ENCODE measurements around the gene COL18A1.

COL18A1 gene

GRCh38 chr21:45432575-45433255, 27.8 kb downstream of the COL18A1 start:
- DNase-seq (ENCODE audit: low spot score), result no peak
- no CpG with 5 or more reads among the region's 16 CpGs for WGBS, 2 donors (ENCODE audit: extremely low coverage in 2 of 2, insufficient read length in 2 of 2, insufficient replicate concordance in 1 of 2)

GRCh38 chr21:45433301-45433700, 28.3 kb downstream of the COL18A1 start:
- Histone ChIP-seq H3K27ac (replicated peaks; ENCODE audit: low read length) (no peak overlapping the region), H3K36me3 (replicated peaks in 1 of 2; ENCODE audit: control insufficient read depth in 2 of 2, insufficient read depth in 2 of 2, low read length in 2 of 2) (peaks cover 0 to 5% of the 10 kb centered on the region in 2 donors), H2BK15ac (ENCODE audit: low read length) (no peak overlapping the region), H4K8ac (ENCODE audit: low read depth, low read length) (no peak overlapping the region), H3K9ac (ENCODE audit: low read depth, low read length, poor library complexity) (no peak overlapping the region), H3K23ac (ENCODE audit: low read depth, low read length, poor library complexity) (no peak overlapping the region), H3K4me1 (ENCODE audit: control insufficient read depth in 2 of 2, insufficient read depth in 1 of 2, low read depth in 1 of 2, low read length in 2 of 2) (peaks cover 19 to 22% of the 10 kb centered on the region in 2 donors), H3K9me3 (replicated peaks in 1 of 2; ENCODE audit: control insufficient read depth in 2 of 2, insufficient read depth in 1 of 2, low read depth in 1 of 2, low read length in 2 of 2) (peaks cover 0 to 2% of the 10 kb centered on the region in 2 donors), H2BK12ac (ENCODE audit: low read length) (no peak overlapping the region), H2BK120ac (ENCODE audit: low read depth, low read length) (no peak overlapping the region), H3K79me1 (ENCODE audit: low read depth, low read length) (peaks cover 21% of the 10 kb centered on the region), H3K27me3 (ENCODE audit: control insufficient read depth in 3 of 3, insufficient read depth in 3 of 3, low read depth in 1 of 3, low read length in 3 of 3) (peaks cover 0 to 5% (median 2%) of the 10 kb centered on the region in 3 experiments), H4K91ac (ENCODE audit: low read depth, low read length, poor library complexity) (no peak overlapping the region), H2AK5ac (ENCODE audit: low read depth, low read length) (no peak overlapping the region), H3K4me2 (ENCODE audit: insufficient read depth, low read length, poor library complexity, severe bottlenecking) (no peak overlapping the region), H2AFZ (ENCODE audit: low read length) (no peak overlapping the region), H3K14ac (ENCODE audit: low read length) (no peak overlapping the region), H2BK5ac (ENCODE audit: low read length) (no peak overlapping the region), H3K18ac (ENCODE audit: low read length) (no peak overlapping the region), H3K4ac (ENCODE audit: low read length) (no peak overlapping the region), H3K4me3 (ENCODE audit: low read length in 2 of 2) (no peak overlapping the region)
- no peak for DNase-seq (ENCODE audit: low spot score)
- WGBS, 2 donors (ENCODE audit: extremely low coverage in 2 of 2, insufficient read length in 2 of 2, insufficient replicate concordance in 1 of 2), result no CpG with 5 or more reads among the region's 8 CpGs

More at GRCh38 chr21:45432575-45433255, 27.8 kb downstream of the COL18A1 start:
- H3K27ac ChIP-seq (replicated peaks; ENCODE audit: low read length), result no peak overlapping the region
- no peak overlapping the region for H2BK5ac ChIP-seq (ENCODE audit: low read length)
- peaks cover 0 to 5% (median 2%) of the 10 kb centered on the region in 3 experiments for H3K27me3 ChIP-seq (ENCODE audit: control insufficient read depth in 3 of 3, insufficient read depth in 3 of 3, low read depth in 1 of 3, low read length in 3 of 3)
- peaks cover 0 to 2% of the 10 kb centered on the region in 2 donors for H3K9me3 ChIP-seq (replicated peaks in 1 of 2; ENCODE audit: control insufficient read depth in 2 of 2, insufficient read depth in 1 of 2, low read depth in 1 of 2, low read length in 2 of 2)
- H2BK12ac ChIP-seq (ENCODE audit: low read length), result no peak overlapping the region
- no peak overlapping the region for H2BK15ac ChIP-seq (ENCODE audit: low read length)
- no peak overlapping the region for H4K91ac ChIP-seq (ENCODE audit: low read depth, low read length, poor library complexity)
- H4K8ac ChIP-seq (ENCODE audit: low read depth, low read length), result peak overlapping the region; percentile 7
- no peak overlapping the region for H3K18ac ChIP-seq (ENCODE audit: low read length)
- H2AK5ac ChIP-seq (ENCODE audit: low read depth, low read length), result peak overlapping the region; percentile 33
- peak overlapping the region; percentile 27 for H3K23ac ChIP-seq (ENCODE audit: low read depth, low read length, poor library complexity)
- peaks cover 26% of the 10 kb centered on the region for H3K79me1 ChIP-seq (ENCODE audit: low read depth, low read length)
- no peak overlapping the region for H2BK120ac ChIP-seq (ENCODE audit: low read depth, low read length)
- no peak overlapping the region for H3K4ac ChIP-seq (ENCODE audit: low read length)
- no peak overlapping the region for H3K4me3 ChIP-seq (ENCODE audit: low read length in 2 of 2)
- H2AFZ ChIP-seq (ENCODE audit: low read length), result no peak overlapping the region
- H3K9ac ChIP-seq (ENCODE audit: low read depth, low read length, poor library complexity), result no peak overlapping the region
- H3K36me3 ChIP-seq (replicated peaks in 1 of 2; ENCODE audit: control insufficient read depth in 2 of 2, insufficient read depth in 2 of 2, low read length in 2 of 2), result peaks cover 0 to 5% of the 10 kb centered on the region in 2 donors
- no peak overlapping the region for H3K14ac ChIP-seq (ENCODE audit: low read length)
- peaks cover 19 to 25% of the 10 kb centered on the region in 2 donors for H3K4me1 ChIP-seq (ENCODE audit: control insufficient read depth in 2 of 2, insufficient read depth in 1 of 2, low read depth in 1 of 2, low read length in 2 of 2)
- no peak overlapping the region for H3K4me2 ChIP-seq (ENCODE audit: insufficient read depth, low read length, poor library complexity, severe bottlenecking)

DNA sequence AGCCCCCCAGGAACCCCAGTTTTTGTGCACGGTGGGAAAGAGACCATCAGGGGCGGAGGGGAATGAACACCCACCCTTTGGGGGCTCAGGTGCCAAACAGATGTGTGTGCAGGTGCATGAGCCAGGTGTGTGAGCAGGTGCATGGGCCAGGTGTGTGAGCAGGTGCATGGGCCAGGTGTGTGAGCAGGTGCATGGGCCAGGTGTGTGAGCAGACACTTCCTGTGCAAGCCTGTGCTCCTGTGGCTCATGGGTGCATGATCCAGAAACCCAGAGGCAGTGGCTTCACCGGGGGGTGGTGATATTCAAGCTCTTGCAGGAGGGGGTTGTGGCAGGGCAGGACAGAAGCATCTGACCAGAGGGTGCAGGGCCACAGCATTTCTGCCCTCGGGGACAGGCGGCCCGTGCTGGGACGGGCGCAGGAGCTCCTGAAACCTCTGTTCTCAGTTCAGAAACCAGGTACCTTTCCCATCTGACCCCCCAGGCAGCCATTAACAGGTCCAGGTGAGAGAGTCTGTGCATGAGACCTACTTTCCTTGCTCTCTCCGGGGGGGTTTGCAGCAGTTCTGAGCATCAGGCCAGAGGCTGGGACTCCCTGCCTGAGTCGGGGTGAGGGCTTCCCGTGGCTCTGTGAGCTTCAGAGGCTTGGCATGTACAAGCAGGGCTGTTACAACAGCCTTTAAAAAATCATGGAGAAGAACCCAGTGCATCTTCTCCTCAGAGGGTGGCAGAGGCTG, 29.1 kb downstream of the COL18A1 start:
- Histone ChIP-seq H3K4ac (ENCODE audit: low read length) (no peak overlapping the region), H2BK120ac (ENCODE audit: low read depth, low read length) (peak overlapping the region; percentile 31), H3K27ac (replicated peaks; ENCODE audit: low read length) (no peak overlapping the region), H2AK5ac (ENCODE audit: low read depth, low read length) (peak overlapping the region; percentile 68), H3K23ac (ENCODE audit: low read depth, low read length, poor library complexity) (no peak overlapping the region), H3K4me3 (ENCODE audit: low read length in 2 of 2) (no peak overlapping the region), H3K79me1 (ENCODE audit: low read depth, low read length) (peaks cover 22% of the 10 kb centered on the region), H2AFZ (ENCODE audit: low read length) (no peak overlapping the region), H4K8ac (ENCODE audit: low read depth, low read length) (no peak overlapping the region), H3K27me3 (ENCODE audit: control insufficient read depth in 3 of 3, insufficient read depth in 3 of 3, low read depth in 1 of 3, low read length in 3 of 3) (peaks cover 0 to 5% (median 2%) of the 10 kb centered on the region in 3 experiments), H3K9ac (ENCODE audit: low read depth, low read length, poor library complexity) (peak overlapping the region; percentile 21), H3K36me3 (replicated peaks in 1 of 2; ENCODE audit: control insufficient read depth in 2 of 2, insufficient read depth in 2 of 2, low read length in 2 of 2) (peaks cover 0 to 5% of the 10 kb centered on the region in 2 donors), H2BK5ac (ENCODE audit: low read length) (peak overlapping the region; percentile 8), H3K18ac (ENCODE audit: low read length) (peak overlapping the region; percentile 48), H4K91ac (ENCODE audit: low read depth, low read length, poor library complexity) (no peak overlapping the region), H3K9me3 (replicated peaks in 1 of 2; ENCODE audit: control insufficient read depth in 2 of 2, insufficient read depth in 1 of 2, low read depth in 1 of 2, low read length in 2 of 2) (no peaks in the 10 kb centered on the region), H2BK15ac (ENCODE audit: low read length) (no peak overlapping the region), H3K4me2 (ENCODE audit: insufficient read depth, low read length, poor library complexity, severe bottlenecking) (no peak overlapping the region), H3K4me1 (ENCODE audit: control insufficient read depth in 2 of 2, insufficient read depth in 1 of 2, low read depth in 1 of 2, low read length in 2 of 2) (peaks cover 20 to 22% of the 10 kb centered on the region in 2 donors), H2BK12ac (ENCODE audit: low read length) (no peak overlapping the region), H3K14ac (ENCODE audit: low read length) (peak overlapping the region; percentile 56)
- no peak for DNase-seq (ENCODE audit: low spot score)
- no CpG with 5 or more reads among the region's 11 CpGs for WGBS, 2 donors (ENCODE audit: extremely low coverage in 2 of 2, insufficient read length in 2 of 2, insufficient replicate concordance in 1 of 2)

- no peak overlapping the region for H4K8ac ChIP-seq (ENCODE audit: low read depth, low read length)
- no peak overlapping the region for H2AFZ ChIP-seq (ENCODE audit: low read length)
- H2BK5ac ChIP-seq (ENCODE audit: low read length), result no peak overlapping the region
- H3K18ac ChIP-seq (ENCODE audit: low read length), result no peak overlapping the region
- H4K91ac ChIP-seq (ENCODE audit: low read depth, low read length, poor library complexity), result no peak overlapping the region
- no peak overlapping the region for H2BK12ac ChIP-seq (ENCODE audit: low read length)
- no peak overlapping the region for H3K4me2 ChIP-seq (ENCODE audit: insufficient read depth, low read length, poor library complexity, severe bottlenecking)
- no peak overlapping the region for H3K23ac ChIP-seq (ENCODE audit: low read depth, low read length, poor library complexity)
- H2AK5ac ChIP-seq (ENCODE audit: low read depth, low read length), result no peak overlapping the region
- peaks cover 0 to 2% (median 2%) of the 10 kb centered on the region in 3 experiments for H3K27me3 ChIP-seq (ENCODE audit: control insufficient read depth in 3 of 3, insufficient read depth in 3 of 3, low read depth in 1 of 3, low read length in 3 of 3)
- H3K79me1 ChIP-seq (ENCODE audit: low read depth, low read length), result peaks cover 21% of the 10 kb centered on the region
- no peak overlapping the region for H3K4me3 ChIP-seq (ENCODE audit: low read length in 2 of 2)
- no peaks in the 10 kb centered on the region for H3K9me3 ChIP-seq (replicated peaks in 1 of 2; ENCODE audit: control insufficient read depth in 2 of 2, insufficient read depth in 1 of 2, low read depth in 1 of 2, low read length in 2 of 2)
- no peak overlapping the region for H3K27ac ChIP-seq (replicated peaks; ENCODE audit: low read length)
- H3K4ac ChIP-seq (ENCODE audit: low read length), result no peak overlapping the region
- no peak overlapping the region for H3K9ac ChIP-seq (ENCODE audit: low read depth, low read length, poor library complexity)
- peak overlapping the region; percentile 56 for H3K14ac ChIP-seq (ENCODE audit: low read length)
- H3K4me1 ChIP-seq (ENCODE audit: control insufficient read depth in 2 of 2, insufficient read depth in 1 of 2, low read depth in 1 of 2, low read length in 2 of 2), result peaks cover 22% of the 10 kb centered on the region in 2 donors
- H3K36me3 ChIP-seq (replicated peaks in 1 of 2; ENCODE audit: control insufficient read depth in 2 of 2, insufficient read depth in 2 of 2, low read length in 2 of 2), result peaks cover 0 to 5% of the 10 kb centered on the region in 2 donors
- no peak overlapping the region for H2BK15ac ChIP-seq (ENCODE audit: low read length)
- DNase-seq (ENCODE audit: low spot score), result no peak
- peak overlapping the region; percentile 31 for H2BK120ac ChIP-seq (ENCODE audit: low read depth, low read length)
- WGBS, 2 donors (ENCODE audit: extremely low coverage in 2 of 2, insufficient read length in 2 of 2, insufficient replicate concordance in 1 of 2), result no CpG with 5 or more reads among the region's 17 CpGs
These were observed 29.8 kb downstream of the COL18A1 start for GRCh38 chr21:45434645-45435217.
